ENCODE measurements around the gene MYO18B.

The MYO18B gene

GRCh38 chr22:26057731-26058130 is 315.7 kb downstream of the MYO18B start:
- DNase-seq: no peak

GRCh38 chr22:26064048-26064447 is 322.1 kb downstream of the MYO18B start:
- DNase-seq: no peak

- no peak for DNase-seq
Measured at GRCh38 chr22:26065847-26066246, 323.9 kb downstream of the MYO18B start.

GRCh38 chr22:26066534-26066933 is 324.5 kb downstream of the MYO18B start:
- no peak for DNase-seq

GRCh38 chr22:26068571-26068970 is 326.6 kb downstream of the MYO18B start:
- DNase-seq: no peak

GRCh38 chr22:26072621-26073020 is 330.6 kb downstream of the MYO18B start:
- no peak for DNase-seq

GRCh38 chr22:26075251-26075650 is 333.3 kb downstream of the MYO18B start:
- DNase-seq: no peak

- DNase-seq: no peak
Measured at GRCh38 chr22:26079009-26079408, 337.0 kb downstream of the MYO18B start.
